Limb (tissue), 2 donors: ENCODE data around the gene KCNJ15.

ENCODE experiments used
- DNase-seq, 2 donors: peaks; one replicate each; pipeline ENCODE4 v3.0.0-alpha.2; 2016; ENCODE audit errors: extremely low spot score in 2 of 2

Gene KCNJ15

GRCh38 chr21:38297871-38298270 lies 41.1 kb downstream of the KCNJ15 start:
- DNase-seq = no peak

DNA sequence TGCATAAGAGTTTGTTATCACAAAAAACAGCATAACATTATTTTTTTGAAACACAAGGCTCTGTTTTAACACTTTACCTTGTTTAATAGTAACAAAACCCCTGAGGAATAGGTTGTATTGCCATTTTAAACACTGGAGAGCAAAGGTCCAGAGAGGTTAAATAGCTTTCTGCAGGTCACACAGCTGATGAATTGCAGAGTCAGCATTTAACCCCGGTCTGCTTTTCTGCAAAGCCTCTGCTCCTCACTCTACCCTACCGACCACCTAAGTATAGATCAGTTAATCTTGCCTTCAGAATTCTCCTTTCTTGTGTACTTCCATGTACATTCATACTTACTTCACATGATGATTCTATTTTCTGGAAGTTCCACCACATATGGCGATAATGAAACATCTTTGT lies 42.0 kb downstream of the KCNJ15 start:
- no peak for DNase-seq

GRCh38 chr21:38299671-38300070 lies 42.9 kb downstream of the KCNJ15 start:
- DNase-seq = no peak

DNA sequence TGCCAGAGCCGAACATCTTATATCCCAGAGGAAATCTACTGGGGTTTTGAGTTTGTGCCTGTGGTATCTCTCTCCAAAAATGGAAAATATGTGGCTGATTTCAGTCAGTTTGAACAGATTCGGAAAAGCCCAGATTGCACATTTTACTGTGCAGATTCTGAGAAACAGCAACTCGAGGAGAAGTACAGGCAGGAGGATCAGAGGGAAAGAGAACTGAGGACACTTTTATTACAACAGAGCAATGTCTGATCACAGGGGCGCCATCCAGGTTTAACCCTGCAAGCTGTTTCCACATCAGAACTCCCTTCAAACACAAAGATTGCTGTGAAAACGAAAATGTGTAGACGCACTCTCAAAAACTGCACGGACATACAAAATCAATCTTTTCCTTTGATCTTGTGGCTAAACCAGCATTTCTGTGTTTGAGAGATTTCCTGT lies 43.4 kb downstream of the KCNJ15 start:
- no peak for DNase-seq

- DNase-seq = no peak
Observed at GRCh38 chr21:38301321-38302214, 44.8 kb downstream of the KCNJ15 start.

GRCh38 chr21:38303300-38303699 lies 46.5 kb downstream of the KCNJ15 start:
- no peak for DNase-seq

GRCh38 chr21:38306433-38307141 lies 49.8 kb downstream of the KCNJ15 start:
- no peak for DNase-seq

DNA sequence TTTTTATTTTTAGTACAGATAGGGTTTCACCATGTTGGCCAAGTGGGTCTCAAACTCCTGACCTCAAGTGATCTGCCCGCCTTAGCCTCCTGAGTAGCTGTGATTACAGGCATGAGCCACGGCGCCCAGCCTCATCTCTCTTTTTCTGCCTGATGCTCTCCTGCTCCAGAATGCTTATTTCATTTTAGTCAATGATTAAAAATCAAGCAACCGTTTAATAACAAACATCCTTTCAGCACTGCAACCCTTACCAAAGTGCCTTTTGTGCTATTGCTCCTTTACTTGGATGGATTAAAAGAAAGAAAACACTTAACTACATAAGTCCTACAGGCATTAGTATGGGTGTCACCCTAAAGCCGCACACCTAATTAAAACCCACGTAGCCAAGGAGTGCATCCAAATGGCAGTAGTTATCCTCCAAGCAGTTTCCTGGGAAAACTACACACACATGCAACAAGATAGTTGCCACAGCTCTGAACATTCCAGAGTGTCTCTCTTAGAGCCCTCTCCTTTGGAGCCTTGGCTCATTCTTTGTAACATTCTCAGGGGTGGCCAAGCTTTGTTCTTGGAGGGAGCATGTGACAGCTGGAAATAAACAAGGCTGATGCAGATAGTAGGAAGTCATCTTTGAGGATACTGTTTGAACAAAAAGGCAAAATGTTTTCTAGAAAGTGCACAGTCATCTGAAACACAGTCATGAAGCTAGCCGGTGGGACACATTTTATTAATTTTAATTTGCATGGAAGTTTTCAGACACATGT lies 51.2 kb downstream of the KCNJ15 start:
- DNase-seq = no peak

- DNase-seq = no peak
Observed at GRCh38 chr21:38308532-38309119, 51.8 kb downstream of the KCNJ15 start.

DNA sequence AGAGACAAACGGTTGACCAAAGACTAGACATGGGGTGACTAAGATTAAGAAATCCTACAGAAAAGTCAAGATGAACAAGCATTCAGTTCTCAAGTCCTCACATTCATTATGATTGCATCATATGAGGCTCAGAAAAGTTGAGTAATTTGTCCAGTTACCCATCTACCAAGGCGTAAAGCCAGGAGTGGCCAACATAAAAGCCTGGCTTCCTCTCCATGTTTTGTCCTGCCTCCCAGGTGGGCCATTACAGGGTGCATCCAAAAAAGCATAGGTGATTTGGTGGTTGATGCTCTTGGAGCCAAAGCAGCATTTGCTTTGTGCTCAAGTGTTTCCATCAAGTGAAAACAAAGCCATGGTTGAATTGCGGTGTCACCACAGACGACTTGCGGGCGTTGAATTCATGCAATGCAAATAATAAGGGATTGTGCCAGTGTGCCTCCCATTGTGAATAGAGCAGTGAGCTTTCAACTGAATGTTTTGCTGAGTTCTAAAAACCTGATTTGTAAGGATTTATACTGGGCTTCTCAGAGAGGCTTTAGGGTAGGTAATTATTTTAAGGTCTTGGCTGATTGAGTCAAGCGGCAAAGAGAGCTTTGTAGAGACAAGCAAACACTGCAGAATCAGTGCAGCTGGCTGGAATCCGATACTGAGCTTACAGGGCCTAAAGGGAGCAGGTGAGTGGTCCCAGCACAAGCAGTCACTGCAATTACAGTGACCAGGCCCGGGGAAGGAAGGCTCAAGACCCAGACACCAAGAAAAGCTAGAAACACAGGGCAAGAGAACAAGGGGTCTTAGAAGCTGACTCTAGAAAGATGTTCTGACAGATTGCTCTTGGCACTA lies 54.1 kb downstream of the KCNJ15 start:
- DNase-seq = no peak

- DNase-seq = no peak
Observed at GRCh38 chr21:38311765-38312164, 55.0 kb downstream of the KCNJ15 start.

DNA sequence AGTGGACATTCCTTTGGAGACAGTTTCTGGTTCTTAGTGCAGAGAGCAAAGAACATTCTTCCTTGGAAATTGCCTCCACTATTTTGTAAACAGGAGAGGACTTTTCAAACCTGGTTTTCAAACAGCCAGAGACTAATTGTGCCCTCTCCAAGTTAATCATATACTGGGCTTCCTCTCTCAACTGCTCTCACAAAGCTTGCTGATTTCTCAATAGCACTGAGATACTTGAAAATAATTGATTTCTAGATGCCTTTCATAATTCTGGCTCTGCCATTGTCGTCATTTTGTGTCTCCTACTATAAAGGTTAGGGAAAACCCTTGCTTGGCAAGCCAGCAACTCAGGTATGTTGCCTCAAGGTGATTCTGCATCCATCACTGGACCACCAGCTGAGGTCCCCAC lies 56.0 kb downstream of the KCNJ15 start:
- DNase-seq = no peak

GRCh38 chr21:38314558-38314957 lies 57.8 kb downstream of the KCNJ15 start:
- no peak for DNase-seq

DNA sequence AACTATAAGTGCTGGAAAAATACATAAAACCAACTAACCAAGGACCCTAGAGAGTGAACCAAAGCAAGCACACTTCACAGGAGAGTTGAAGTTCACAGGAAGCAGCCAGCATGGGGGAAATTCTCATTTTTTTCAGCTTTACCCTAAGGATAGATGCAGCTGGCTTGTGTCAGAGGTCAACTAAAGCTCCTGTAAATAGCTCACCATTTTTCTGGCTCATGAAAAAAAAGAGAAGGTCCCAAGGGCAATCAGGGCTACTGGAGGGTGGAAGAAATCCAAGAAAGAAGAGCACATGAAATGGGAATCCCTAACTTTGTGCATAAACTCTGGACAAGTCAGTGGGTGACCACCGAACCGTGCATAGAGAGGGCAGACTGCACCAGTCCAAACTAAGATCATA lies 58.3 kb downstream of the KCNJ15 start:
- no peak for DNase-seq

- DNase-seq = no peak
Observed at GRCh38 chr21:38319781-38320180, 63.0 kb downstream of the KCNJ15 start.

GRCh38 chr21:38321568-38321967 lies 64.8 kb downstream of the KCNJ15 start:
- no peak for DNase-seq

DNA sequence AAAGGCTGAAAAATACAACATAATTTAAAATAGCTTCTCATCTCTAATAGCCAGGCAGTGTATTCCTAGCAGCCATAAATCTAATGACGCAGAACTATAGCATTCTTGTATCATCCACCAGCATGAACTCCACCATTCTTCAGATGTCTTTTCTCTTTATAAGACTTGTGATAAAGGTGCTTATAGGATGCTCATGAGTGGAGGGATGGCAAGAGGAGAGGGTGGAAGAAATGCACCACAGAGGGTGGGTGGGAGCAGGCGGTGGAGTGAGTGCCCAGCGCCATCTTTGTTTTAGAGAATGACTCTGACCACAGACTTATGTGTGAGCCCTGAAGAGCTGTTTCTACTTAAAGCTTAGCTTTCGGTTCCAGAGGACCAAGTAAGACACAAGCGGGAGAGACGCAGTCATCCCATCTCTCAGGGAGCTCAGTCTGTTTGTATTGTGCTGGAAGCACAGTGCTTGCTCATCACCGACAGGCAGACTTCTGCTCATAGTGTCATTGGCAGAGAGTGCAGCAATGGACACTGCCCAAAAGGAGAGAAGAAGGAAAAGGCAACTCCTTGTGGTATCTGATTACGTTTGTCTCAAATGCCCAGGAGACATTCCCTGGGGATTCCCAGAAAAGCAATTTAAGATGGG lies 65.6 kb downstream of the KCNJ15 start:
- DNase-seq = no peak

GRCh38 chr21:38323721-38324531 lies 67.1 kb downstream of the KCNJ15 start:
- peak in 1 of 2 donors; percentile 61 for DNase-seq

DNA sequence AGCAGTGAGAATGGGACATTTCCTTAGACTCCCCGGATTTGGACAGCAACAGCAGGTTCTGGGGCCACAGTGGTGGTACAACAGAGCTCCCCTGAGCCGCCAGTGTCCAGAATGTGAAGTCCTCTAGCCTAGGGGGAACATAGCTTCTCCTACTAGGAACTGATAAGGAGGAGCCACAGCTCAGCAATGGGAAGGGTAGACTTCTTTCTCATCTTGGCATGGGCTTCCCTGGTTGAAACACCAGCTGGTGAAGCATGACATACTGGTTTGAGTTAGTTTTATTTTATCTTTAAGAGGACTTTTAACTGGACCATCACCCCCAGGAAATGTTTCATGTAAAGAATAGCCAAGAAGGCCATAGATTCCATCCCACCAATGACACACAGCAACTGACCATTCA lies 68.4 kb downstream of the KCNJ15 start:
- no peak for DNase-seq
